Measurements from ENCODE around the gene MEF2A.
"Not testable (repeated sequence)": the region's sequence is repeated elsewhere in the genome, so short reads cannot be mapped to it uniquely, and the experiment has no call there.

The MEF2A gene

DNA sequence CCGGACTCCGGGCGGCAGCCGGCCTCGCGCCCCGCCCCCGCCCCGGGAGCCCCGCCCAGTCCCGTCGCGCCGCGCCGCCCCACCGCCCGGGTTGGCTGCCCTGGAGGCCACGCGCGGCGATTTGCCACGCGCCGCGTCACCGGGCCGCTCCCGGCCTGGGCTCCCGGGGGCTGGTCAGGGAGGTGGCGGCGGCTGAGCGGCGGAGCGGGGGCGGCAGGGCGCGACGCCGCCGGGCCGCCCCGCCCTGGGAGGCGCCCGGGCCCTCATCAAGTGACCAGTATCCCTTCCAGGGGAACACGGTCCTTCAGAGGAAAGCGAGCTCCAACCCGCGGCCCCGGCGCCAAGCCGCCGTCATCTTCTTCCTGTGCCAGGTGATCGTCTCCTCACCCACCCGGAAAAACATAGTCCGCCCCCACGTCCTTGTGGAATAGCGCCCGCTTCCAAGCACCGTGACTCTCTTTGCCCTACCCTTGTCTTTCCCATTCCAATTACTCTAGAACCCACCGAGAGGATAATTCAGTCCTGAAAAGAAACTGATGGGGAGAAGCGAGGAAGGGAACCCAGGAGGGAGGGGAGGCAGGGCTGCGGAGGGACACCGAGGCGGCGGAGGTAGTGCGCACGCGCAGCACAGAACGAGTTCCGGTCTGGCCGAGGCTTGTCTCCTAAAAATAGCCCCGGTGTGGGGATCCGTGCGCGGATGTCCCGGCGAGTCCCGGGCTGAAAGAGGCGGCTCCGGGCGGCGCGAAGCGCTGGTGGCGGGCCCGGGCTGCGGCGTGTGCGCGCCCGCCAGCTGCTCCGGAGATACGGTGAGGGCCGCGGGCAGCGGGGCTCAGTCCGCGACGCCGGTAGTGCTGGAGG lies at the start of gene MEF2A:
MEF2A (plus strand) TSS at position 686 of the 858 bp plus-strand sequence. CDS start 67,136 bp downstream, outside the sequence.
- peak; percentile 22 for DNase-seq

DNA sequence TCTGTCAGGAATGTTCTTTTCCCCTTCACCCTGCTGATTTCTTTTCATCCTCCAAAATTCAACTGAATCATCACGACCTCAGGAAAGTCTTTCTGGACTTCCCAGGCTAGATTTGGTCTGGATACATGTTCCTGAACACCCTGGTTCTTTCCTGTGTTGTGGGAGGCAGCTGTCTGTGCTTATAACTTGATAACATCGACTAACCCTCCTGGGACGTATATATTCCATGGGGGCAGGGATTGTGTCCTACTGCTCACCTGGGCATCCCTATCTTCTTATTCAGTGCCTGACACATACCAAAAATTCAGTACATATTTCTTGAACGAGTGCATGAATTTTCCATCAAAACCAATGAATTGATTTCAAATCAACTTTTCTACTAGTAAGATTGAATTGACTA lies 47.6 kb upstream of the MEF2A start:
- DNase-seq: no peak

DNA sequence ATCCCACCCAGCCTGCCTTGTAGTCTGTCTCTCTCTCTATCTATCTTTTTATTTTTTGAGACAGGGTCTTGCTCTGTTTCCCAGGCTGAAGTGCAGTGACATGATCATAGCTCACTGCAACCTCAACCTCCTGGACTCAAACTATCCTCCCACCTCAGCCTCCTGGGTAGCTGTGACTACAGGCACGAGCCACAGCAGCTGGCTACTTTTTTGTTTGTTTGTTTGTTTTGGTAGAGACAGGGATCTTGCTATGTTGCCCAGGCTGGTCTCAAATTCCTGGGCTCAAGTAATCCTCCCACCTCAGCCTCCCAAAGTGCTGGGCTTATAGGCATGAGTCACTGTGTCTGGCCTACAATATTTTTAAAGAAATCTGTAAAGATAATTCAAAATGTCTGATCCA lies 46.4 kb upstream of the MEF2A start:
- DNase-seq: not testable (repeated sequence)

DNA sequence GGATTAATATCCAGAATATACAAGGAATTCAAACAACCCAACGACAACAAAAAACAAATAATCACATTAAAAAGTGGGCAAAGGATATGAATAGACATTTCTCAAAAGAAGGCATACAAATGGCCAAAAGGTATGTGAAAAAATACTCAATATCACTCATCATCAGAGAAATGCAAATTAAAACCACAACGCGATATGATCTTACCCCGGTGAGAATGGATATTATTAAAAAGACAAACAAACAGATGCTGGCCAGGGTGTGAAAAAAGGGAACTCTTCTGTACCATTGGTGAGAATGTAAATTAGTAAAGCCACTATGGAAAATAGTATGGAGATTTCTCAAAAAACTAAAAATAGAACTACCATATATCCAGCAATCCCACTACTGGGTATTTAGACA lies 43.5 kb upstream of the MEF2A start:
- DNase-seq: no peak

DNA sequence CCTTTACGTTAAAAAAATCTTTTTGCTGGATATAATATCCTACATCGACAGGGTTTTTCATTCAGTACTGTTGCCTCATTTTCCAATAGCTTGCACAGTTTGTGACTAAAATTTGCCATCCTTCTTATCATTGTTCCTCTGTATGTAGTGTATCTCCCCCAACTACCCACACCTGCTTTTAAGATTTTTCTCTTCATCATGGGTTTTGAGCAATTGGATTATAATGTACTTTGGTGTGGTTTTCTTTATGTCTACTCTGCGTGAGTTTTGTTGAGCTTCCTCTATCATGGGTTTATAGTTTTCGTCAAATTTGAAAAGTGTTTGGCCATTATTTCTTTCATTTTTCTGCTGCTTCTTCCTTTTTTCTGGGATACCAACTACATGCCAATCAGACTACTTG lies 39.6 kb upstream of the MEF2A start:
- no peak for DNase-seq

DNA sequence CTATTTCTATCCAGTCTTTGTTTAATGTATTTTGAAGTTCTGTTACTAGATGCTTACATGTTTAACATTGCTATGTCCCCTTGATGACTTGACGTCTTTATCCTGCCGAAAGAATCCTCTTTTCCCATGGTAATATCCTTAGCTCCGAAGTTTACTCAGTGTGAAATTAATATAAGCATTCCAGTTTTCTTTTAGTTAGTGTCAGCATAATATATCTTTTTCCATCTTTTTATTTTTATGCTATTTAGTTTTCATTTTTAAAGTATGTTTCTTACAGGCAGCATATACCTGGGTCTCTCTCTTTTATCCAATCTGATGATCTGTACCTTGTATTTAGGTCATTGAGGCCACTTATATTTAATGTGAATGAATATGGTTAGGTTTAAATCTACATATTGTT lies 39.1 kb upstream of the MEF2A start:
- no peak for DNase-seq

DNA sequence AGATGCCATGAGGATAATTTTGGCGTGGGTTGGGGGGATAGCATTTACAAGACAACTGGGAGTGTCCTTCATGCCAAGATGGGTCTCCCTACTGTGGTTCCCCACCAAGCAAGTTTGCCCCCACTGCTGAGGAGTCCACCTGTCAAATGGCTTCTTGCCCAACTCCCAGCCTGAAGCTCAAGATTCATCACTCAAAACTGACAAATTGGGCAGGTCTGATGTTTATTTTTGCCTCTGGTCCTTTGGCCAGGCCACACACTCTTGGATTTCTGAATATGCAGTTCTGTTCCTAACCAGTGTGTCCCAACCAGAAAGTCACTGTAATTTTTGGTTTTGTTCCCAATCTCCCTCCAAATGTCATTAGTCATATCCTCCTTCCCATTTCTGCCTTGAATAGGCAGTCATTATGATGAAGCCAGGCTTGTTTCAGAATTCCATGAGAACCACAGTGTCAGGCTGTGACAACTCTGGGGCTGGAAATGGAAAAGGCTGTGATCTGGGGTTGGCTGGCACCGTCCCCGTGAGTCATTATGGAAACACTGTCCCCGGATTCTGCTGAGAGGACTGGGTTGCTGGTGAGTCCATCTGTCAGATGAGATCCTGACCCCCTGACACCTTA lies 29.3 kb upstream of the MEF2A start:
- no peak for DNase-seq

DNA sequence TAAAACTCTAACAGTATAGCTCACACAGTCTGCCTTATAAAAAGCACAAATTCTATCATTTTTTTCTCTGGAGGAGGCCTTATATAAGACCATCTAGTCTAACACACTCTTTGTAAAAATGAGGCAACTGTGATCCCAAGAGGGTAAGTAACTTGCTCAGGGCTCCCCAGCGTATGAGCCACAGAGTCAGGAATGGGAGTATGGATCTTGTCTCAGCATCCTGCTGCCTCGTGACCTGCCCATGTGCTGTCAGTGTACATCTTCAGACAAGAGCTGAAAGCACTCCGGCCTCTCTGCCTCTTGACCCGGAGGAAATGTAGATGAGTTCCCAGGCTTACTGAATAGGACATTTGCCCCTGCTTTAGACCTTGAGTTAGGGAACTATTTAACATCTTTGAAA lies 28.4 kb upstream of the MEF2A start:
- no peak for DNase-seq

DNA sequence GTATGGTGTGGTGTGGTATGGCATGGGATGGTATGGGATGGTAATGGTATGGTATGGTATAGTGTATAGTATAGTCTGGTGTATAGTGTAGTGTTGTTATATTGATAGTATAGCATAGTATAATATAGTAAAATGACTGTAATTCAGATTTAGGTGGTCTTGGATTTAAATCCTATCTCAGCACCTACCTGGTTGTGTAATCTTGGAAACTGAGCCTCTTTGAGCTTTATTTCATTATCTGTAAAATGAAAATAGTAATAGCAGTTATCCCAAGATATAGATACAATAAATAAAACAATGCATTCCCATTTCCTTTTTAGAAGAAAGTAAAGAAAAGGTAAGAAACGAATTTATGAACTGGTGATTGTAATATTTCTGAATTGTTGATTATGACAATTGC lies 27.5 kb upstream of the MEF2A start:
- DNase-seq: no peak

DNA sequence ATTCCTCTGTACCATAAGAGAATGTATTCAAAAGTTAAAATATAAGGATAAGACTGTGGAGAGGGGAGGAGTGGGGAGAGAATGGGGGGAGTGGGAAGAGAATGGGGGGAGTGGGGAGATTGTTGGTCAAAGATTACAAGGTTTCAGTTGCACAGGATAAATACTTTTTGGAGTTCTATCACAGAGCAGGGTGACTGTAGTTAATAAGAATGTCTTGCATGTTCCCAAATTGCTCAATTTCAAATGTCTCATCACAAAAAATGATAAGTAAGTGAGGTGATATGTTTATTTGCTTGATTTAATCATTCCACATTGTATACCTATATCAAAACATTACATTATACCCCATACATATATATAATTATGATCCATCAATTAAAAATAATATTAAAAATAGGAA lies 23.0 kb upstream of the MEF2A start:
- no peak for DNase-seq

DNA sequence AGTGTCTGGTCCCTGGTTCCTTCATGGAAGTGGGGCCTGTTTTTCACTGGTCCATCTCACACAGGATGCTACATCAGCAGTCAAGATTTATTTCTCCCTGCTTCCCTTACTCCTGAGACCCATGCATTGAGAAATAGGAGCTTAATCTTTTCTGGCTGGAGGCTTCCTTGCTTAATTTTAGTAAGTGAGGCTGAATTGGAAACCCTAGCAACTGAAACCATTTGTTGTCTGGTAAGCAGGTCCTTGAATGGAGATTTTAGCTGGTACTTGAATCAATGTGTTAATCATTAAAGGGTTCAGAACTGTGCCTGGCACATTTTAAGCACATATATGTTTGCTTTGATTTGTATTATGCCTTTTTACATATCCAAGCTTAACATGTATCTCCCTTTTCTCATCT lies 20.2 kb upstream of the MEF2A start:
- no peak for DNase-seq

DNA sequence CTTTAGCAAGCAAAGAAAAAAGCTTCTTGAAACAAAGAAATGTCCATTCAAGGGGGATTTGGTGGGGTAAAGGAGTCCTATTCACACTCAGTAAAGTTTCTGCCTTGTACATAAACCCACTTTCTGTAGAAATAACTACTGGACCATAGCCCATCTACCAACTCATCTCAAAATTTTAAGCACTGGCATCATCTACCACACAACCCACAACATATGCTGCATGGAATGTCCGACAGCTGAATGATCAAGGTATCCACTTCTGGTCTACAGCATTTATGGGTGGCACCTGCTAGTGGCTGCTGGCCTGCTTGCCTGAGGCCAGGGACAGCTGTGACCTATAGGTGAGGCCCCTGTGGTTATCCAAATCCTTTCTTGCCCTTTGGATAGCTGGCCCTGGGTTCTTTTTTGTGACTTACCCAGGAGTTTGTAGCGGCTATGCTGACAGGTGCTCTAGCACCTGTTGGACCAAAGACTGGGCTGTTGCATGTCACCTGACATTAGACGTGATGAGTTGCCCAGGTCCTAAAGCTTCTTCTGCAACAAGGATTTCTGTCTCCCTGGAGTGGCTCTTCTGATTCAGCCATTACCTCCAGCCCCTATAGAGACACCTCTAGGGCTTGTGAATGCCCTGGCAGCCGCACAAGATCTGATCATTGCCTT lies 19.2 kb upstream of the MEF2A start:
- DNase-seq: no peak

DNA sequence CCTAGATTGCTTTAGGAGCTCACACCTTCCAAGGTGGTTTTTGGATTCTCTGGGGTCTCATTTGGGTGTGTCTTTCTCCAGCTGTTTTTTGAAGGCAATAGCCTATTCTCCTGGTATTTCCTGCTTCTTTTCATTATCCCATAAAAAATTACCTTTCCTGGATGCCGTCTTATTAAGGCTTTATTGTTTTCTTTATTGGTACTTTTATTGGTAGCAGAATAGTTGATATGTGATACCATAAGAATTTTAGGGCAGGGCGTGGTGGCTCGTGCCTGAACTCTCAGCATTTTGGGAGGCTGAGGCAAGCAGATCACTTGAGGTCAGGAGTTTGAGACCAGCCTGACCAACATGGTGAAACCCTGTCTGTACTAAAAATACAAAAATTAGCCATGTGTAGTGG lies 18.3 kb upstream of the MEF2A start:
- DNase-seq: no peak

DNA sequence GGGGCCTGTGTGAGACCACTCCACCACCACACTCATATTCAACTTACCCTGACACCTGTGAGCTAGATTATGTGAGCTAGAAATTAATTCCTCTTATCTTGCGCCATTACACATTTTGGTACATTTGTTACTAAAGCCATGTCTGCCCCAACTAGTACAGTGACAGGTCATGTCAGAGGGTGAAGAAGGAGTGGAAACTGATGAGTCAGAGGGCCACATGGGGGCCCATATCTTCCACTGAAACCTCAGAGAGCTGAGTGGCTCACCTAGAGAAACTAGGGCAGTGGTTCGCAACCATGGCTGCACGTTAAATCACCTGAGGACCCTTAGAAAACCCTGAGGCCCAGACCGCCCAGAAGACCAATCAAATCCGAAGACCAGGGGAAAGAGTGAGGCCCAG lies 15.7 kb upstream of the MEF2A start:
- DNase-seq: no peak

DNA sequence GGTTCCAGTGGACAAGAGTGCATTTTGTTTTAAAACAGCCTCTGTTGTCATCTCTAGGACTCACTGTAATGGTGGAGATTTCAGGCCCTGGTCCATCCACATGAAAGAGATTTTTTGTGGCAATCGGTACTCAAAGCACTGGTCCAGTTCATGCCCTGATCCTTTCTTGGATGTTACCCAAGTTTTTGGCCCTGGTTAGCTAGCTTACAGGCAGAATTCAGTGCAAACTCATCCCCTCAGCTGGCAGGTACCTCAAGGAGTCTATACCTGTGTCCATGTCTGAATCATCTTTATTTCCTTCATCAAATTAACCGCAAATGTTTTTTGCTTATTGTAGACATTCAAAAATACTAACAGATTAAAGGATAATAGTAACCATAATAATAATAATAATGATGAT lies 13.7 kb upstream of the MEF2A start:
- DNase-seq: no peak

DNA sequence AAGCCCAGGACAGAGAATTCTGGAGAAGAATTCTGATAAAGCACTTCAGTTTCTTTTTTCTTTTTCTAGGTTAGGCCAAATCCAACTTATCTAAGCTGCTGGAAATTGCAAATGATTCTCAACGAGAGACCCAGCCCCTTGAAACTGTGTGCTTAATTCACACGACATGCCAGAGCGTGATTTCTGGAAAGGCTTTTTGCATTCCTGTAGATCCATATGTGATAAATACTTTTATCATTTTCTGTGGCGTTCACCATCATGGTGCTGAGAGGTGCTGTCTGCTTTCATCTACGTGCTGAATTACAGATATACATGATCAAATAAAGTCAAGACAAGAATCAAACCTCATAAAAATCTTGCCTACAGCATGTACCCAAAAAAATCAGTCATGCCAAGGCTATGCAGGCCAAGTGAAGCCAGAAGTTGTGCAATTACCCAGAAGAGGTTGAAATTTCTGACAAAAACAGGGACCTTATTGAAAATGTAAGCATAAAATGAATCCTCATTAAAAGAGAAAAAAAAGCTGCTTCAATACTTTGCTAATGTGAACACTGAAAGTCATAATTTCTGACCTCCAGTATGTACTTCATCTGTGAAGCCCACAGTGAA lies 10.8 kb upstream of the MEF2A start:
- DNase-seq: no peak

DNA sequence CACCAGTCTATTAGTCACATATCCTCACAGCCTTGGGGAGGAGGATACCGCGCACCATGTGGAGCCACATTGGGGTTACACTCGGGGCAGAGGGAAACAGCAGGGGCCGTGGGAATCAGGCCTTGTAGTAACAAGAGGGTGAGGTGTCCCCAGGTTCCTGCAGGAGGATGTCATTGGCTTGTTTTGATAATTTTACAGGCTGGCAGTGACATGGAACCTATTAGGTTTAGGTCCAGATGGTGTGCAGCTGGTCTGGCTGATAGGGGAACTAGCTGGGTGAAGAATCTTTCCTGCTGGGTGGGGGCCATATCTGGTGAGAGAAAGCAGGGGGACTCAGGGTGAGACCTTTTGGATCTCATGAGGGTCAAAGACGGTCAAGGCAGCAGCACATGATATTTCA lies 9.8 kb upstream of the MEF2A start:
- DNase-seq: no peak

DNA sequence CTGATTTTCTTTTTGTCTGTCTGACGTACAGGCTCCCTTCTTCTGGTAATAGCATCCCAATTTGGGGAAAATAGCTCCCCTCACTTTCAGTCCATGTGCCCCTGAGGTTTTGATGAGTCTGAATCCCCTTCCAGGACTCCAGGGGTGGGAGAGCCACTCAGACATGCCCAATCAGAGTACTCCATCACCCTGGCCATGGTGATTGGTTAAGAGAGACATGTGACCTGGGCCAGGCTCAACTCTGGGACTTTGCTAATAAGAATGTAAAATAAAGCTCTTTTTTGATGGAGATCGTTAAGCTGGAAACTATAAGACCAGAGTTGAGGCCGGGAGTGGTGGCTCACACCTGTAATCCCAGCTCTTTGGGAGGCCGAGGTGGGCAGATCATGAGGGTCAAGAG lies 9.2 kb upstream of the MEF2A start:
- DNase-seq: no peak

DNA sequence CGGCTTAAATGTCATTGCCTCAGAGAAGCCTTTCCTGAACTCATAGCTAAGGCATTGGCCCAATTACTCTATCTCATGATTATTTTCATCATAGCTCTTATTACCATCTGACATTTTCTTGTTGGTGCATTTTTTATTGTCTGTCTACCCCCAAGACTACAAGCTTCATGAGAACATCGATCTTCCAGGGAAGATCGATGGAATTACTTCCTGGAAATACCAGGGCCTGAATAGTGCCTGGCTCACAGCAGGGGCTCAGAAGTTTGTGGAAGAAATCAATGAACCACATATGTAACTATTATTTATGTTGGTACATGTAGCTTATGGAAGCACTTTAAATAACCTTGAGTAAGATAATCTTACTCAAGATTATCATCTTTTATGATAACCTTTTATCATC lies 7.7 kb upstream of the MEF2A start:
- DNase-seq: no peak

DNA sequence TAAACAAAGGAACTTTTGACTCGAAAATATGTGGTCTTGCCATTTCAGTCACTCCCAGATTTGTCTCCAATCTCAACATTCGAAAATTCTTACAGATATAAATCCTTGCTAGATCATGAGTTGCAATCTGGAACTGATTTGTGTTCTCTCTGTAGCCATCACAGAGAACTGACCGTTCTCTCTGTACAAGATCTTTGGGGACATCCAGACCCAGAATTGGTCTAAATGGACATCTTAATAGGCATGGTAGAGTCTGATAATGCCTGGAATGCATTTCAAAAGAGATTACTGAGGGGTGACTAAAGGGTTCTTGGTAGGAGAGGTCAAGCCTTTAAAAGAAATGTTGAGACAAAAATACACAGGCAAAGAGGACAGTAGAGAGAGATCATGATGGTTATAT lies 7.2 kb upstream of the MEF2A start:
- DNase-seq: no peak

DNA sequence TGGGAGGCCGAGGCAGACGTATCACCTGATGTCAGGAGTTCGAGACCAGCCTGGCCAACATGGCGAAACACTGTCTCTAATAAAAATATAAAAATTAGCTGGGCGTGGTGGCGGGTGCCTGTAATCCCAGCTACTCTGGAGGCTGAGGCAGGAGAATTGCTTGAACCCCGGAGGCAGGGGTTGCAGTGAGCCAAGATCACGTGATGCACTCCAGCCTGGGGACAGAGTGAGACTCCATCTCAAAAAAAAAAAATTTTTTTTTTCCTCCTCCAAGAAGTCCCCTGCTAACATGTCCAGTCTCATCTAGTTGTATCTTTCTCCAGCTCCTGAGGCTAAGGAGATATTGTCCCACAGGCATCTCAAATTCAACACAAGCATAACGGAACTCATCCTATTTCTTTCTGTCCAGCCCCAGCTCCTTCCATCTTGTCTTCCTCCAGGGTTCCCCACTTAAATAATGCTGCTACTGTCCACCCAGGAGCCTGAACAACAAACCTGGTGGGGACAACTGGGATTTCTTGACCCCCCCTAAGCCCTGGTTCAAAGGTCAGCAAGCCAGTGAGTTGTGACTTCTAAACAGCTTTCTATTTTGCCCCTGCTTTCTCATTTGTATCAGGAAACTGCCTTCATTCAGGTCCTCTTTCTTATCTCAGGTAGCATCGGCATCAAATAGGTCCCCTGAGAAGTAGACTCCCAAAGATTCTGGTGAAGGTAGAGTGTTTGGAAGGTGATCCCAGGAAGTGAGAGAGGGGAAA lies 4.1 kb upstream of the MEF2A start:
- no peak for DNase-seq

DNA sequence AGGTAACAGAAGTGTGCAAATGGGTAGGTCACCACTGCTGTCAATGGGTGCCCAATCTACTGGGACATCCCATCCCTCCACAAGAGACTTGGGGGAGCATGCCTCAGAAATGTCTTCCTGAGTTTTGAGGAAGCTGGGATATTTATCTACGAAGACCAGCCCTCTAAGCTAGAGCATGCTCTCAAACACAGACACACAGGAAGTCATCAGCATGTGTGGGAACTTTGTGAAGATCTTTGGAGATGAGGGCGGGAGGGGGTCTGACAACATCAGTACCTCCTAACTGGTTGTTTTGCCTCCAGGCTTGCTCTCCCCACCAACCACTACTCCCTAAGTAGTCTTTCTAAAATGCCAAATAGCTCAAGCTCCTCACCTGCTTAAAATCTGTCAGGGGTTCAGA lies 3.5 kb upstream of the MEF2A start:
- DNase-seq: no peak

All from NCI-H2081 treated with DMSO at 0.1 percent for 48 hours (cell line).